Fibroblast of skin of scalp (primary cell): ENCODE data around the gene TNIP1. TPM values are rescaled to one million over a fixed set of nuclear protein-coding genes. Genes with fewer than 3 reads are reported as not detected.

Experiments
- DNase-seq: peaks from one replicate; pipeline ENCODE4 v3.0.0-alpha.2; 2013
- polyA plus RNA-seq, 2 experiments: library from polyadenylated mRNA; unstranded; fragments of 120-200 nt; gene quantifications; one replicate each; pipeline ENCODE4 v1.2.1, GENCODE V29; 2013; ENCODE audit not compliant: insufficient read length in 2 of 2

Gene TNIP1
- 116 TPM for polyA plus RNA-seq (2013, experiment 1 of 2; ENCODE audit: insufficient read length)
- polyA plus RNA-seq (2013, experiment 2 of 2; ENCODE audit: insufficient read length): 108 TPM

GRCh38 chr5:151080613-151081430 is at the start of gene TNIP1:
TNIP1 (minus strand) TSS chr5:151081034; CDS start chr5:151065095, 15,939 bp downstream.
- DNase-seq: peak; percentile 95

- no peak for DNase-seq
Measured at GRCh38 chr5:151130235-151130921, 49.5 kb upstream of the TNIP1 start.

- no peak for DNase-seq
Measured at GRCh38 chr5:151128817-151129216, 48.0 kb upstream of the TNIP1 start.

GRCh38 chr5:151127926-151128325 is 47.1 kb upstream of the TNIP1 start:
- no peak for DNase-seq

GRCh38 chr5:151126199-151126645 is 45.4 kb upstream of the TNIP1 start:
- peak; percentile 44 for DNase-seq

- DNase-seq: no peak
Measured at GRCh38 chr5:151125421-151125820, 44.6 kb upstream of the TNIP1 start.

- DNase-seq: peak; percentile 14
Measured at GRCh38 chr5:151123897-151124751, 43.3 kb upstream of the TNIP1 start.

- DNase-seq: no peak
Measured at GRCh38 chr5:151122828-151123227, 42.0 kb upstream of the TNIP1 start.

GRCh38 chr5:151121665-151122064 is 40.8 kb upstream of the TNIP1 start:
- DNase-seq: no peak

- no peak for DNase-seq
Measured at GRCh38 chr5:151121095-151121494, 40.3 kb upstream of the TNIP1 start.

- no peak for DNase-seq
Measured at GRCh38 chr5:151118913-151119575, 38.2 kb upstream of the TNIP1 start.

- DNase-seq: peak; percentile 61
Measured at GRCh38 chr5:151115272-151115905, 34.6 kb upstream of the TNIP1 start.

GRCh38 chr5:151113651-151114050 is 32.8 kb upstream of the TNIP1 start:
- no peak for DNase-seq

GRCh38 chr5:151110992-151111391 is 30.2 kb upstream of the TNIP1 start:
- no peak for DNase-seq

- no peak for DNase-seq
Measured at GRCh38 chr5:151110122-151110681, 29.4 kb upstream of the TNIP1 start.

- no peak for DNase-seq
Measured at GRCh38 chr5:151108566-151108965, 27.7 kb upstream of the TNIP1 start.

- no peak for DNase-seq
Measured at GRCh38 chr5:151107738-151108520, 27.1 kb upstream of the TNIP1 start.

- DNase-seq: no peak
Measured at GRCh38 chr5:151107084-151107483, 26.2 kb upstream of the TNIP1 start.

GRCh38 chr5:151106509-151106908 is 25.7 kb upstream of the TNIP1 start:
- DNase-seq: no peak

GRCh38 chr5:151106043-151106442 is 25.2 kb upstream of the TNIP1 start:
- DNase-seq: no peak
